Colon (tissue), 2 donors: ENCODE data around the gene ANGEL2.
"Not testable (repeated sequence)": the region's sequence is repeated elsewhere in the genome, so short reads cannot be mapped to it uniquely, and the experiment has no call there.

ENCODE experiments used
- FAIRE-seq: peaks from 2 replicates; lab custom pipeline; 2012; peaks lifted over from hg19 to GRCh38; lab: Jason Lieb, UNC
- donor health status: control.
- donor health status: control.

ANGEL2 gene, protein sequence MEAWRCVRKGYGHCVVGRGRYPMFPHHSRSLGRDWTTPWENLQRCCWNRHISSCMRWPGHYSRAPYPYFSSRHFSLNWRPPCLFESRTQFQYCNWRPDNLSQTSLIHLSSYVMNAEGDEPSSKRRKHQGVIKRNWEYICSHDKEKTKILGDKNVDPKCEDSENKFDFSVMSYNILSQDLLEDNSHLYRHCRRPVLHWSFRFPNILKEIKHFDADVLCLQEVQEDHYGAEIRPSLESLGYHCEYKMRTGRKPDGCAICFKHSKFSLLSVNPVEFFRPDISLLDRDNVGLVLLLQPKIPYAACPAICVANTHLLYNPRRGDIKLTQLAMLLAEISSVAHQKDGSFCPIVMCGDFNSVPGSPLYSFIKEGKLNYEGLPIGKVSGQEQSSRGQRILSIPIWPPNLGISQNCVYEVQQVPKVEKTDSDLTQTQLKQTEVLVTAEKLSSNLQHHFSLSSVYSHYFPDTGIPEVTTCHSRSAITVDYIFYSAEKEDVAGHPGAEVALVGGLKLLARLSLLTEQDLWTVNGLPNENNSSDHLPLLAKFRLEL

DNA sequence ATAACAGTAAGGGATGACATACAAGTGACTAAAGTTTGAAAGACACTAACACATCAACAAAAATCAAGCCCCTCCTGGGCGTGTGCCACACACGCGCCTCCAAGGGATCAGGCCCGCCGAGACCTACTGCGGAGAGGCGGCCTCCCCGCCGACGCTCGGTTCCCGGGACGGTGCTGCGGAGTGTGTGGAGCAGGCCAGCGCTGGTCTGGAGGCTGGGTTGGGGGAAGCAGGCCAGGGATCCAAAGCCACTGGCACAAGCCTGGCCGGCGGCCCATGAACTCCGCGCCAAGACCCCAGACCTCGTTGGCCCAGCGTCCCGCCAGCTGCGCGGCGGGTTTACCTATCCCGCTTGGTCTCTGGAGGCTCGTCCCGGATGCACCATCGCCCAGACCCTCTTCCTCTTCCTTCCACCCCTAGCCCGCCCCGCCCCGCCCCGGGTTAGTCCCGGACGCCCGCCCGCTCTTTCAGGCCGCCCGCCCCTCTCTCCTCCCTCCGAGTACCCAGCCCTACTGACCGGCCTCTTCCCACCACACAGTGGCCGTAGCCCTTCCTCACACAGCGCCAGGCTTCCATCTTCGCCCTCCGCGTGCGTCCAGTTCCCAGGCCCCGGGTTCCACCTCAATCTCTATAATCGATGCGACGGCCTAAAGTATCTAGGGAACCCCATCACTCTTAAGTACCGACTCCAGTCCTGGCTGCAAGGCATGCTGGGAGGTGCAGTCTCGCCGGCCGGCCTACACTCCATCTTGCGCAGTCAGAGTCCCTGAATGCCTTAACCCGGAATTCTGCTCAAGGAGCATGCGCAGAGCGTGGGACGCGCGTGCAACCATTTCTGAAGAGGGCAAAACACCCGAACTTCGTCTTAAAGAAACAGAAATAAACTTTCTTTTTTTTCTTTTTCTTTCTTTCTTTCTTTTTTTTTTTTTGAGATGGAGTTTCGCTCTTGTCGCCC lies at the start of gene ANGEL2:
TSS of gene ANGEL2 (minus strand) at position 769 of the 952 bp plus-strand sequence. CDS start at position 573, 196 bp downstream.
- FAIRE-seq: no peak

DNA sequence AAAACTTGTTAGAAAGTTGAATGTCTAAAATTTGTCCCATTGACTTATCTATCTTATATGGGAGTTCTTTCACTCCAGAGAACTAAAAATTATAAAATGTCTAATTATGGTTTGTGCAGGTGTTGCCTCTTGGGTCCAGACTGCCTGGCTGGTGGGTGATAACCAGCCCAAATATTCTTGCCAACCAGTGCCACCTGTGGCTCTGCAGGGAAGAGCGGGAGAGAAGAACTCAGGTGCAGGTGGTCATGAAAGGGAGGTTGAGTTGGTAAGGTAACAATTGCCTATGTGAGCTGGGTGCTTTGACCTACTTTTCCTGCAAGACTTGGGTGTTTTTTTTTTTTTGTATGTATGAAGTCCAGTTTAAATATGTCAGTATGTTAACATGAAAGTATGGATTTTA lies 45.6 kb upstream of the ANGEL2 start:
- FAIRE-seq: no peak

DNA sequence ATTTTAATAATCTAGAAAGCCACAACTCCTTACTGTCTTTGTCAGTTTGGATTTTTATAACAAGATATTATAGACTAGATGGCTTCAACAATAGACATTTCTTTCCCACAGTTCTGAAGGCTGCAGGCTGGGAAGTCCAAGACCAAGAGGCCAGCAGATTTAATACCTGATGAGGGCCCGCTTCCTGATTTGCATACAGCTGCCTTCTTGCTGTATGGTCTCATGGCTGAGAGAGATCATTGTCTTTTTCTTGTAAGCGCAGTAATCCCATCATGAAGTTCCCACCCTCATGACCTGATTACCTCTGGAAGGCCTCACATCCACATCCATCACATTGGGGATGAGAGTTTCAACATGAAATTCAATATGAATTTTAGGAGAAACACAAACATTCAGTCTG lies 45.2 kb upstream of the ANGEL2 start:
- FAIRE-seq: no peak

DNA sequence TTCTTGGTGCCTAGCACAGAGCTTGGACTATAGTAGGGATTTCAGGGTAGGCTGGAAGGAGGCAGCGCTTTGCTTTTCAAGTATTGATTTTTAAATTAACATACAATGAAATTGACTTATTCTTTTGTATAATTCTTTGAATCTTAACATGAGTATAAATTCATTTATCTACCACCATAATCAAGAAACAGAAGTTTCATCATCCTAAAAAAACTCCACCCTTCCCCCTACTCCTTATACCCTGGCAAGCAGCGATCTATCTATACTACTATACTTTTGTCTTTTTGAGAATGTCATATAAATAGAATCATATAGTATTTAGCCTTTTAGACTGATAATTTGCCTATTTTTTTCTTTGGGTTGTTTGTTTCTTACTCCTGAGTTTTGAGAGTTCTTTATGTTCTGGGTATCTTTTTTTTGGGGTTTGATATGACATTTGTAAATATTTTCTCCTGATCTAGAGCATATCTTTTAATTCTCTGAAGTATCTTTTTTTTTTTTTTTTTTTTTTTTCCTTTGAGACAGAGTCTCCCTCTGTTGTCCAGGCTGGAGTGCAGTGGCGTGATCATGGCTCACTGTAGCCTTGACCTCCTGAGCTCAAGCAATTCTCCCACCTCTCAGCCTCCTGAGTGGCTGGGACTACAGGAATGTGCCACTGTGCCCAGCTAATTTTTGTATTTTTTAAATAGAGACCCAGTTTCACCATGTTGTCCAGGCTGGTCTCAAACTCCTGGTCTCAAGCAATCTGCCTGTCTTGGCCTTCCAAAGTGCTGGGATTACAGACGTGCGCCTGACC lies 41.8 kb upstream of the ANGEL2 start:
- no peak for FAIRE-seq

DNA sequence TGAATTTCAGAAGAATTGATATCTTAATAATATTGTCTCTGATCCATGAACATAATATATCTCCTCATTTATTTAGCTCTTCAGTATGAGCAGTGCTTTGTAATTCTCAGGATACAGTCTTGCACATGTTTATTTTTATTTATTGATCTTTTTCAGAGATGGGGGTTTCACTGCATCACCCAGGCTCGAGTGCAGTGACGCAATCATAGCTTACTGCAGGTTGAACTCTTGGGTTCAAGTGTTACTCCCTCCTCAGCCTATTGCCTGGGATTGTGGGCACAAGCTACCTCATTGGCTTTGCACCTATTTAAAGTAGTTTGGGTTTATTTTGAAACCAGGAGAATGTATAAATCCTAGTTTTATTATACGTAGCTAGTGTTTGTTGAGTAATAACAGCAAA lies 40.1 kb upstream of the ANGEL2 start:
- no peak for FAIRE-seq

DNA sequence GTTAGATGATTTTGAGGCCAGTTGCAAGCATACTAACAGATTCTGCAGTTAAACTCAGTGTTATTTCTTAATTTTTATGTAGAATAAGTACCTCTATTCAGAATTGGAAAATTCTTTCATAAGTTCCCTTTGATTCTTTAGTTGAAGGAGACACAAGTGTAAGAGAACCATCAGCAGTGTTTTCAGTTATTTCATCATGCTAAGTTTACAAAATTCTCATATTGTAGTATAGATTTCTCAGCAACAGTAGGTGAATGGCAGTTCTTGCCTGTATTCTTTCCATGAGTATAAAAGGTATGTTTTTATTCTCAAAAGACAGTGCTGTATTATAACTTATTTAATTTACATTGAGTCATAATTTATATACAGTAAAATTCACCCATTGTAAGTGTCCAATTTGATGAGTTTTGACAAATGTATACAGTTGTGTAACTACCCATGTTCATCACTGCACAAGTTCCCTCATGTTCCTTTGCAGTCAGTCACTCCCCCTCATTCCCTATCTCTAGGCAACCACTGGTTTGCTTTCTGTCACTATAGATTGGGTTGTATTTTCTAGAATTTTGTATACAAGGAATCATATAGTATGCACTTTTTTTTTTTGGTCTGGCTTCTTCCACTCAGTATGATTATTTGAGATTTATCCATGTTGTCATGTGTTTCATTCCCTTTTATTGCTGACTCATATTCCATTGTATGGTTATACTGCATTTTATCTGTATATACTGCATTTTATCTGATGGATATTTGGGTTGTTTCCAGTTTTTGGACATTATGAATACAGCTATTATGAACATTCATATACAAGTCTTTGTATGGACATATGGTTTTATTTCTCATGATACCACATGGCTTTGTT lies 39.3 kb upstream of the ANGEL2 start:
- FAIRE-seq: no peak

DNA sequence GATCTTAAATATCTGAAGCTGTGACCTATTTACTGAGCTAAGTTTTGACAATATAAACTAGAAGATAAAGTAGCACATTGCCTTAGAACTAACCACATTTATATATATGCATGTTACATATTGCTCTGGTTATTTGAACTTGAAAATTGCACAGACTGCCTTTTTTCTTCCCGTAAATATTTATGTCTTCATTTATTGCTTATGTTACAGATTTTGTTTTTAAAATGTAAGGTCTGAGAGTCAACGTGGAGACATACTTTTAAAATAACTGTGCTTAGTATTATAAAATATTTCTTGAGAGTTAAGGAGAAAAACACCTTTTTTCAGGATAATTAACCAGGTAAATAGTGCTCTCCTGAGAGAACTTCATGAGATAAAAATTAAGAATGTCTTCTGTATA lies 38.5 kb upstream of the ANGEL2 start:
- no peak for FAIRE-seq

DNA sequence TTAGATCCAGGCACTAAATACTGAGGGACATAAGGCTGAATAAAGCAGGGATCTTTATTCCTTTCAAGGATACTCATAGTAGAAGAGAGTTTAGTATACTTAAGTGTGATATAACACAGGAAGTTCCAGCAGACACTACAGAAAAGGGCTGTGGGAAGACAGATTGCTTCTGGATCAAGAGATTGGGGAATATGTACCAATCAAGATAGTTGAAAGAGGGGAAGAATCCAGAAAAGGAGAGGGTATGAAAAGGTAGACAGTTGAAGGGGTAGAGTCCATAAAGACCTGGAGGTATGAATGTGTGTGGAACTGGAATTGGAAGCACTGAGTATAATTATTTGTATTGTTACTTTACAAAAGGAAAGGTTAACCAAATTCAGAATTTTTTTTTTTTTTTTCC lies 37.8 kb upstream of the ANGEL2 start:
- FAIRE-seq: no peak

DNA sequence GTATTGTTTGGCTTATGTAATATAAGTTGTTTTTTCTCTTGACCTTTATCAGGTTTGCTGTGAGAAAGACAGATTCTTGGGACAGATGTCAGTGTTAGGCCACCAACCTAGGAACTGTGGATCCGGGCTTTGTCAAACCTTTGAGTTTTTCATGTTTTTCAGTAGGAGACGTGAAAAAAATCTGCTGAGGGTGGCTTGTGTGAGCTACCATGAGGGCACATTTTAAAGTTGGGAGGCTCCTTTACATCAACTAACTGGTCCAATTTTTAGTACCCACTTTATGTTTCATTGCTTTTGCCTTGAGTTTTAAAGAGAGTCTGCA lies 36.2 kb upstream of the ANGEL2 start:
- FAIRE-seq: no peak

DNA sequence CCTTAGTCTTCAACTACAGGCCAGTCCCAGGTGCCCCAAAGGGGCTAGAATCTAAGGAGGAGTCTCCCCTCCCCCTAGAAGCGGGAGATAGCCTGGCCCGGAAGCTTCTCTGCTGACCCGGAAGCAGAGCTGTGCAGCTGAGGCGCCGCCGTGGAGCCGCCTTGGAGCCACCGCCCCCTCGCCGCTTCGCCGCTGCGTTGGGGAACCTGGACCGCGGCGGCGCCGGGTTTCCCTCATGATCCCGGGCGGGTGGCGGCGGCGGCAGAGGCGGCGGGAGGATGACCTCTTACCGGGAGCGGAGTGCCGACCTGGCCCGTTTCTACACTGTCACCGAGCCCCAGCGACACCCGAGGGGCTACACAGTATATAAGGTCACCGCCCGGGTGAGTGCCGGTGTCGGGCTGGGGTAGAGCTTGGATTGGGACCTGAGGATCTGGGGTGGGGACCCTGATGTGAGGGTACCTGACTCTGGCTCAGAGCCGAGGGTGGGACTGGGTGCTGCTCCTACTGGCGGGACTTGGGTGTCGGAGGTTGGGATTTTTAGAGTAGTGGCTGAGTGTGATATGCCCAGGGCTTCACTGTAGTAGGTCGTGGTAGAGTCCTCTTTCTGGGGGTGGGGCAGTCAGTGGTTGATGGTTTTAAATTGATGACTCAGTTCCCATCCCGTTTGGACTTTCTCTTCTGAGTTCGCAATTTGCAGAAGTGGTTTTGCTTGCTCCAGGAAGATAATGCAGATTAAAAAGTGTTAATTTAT lies 35.6 kb upstream of the ANGEL2 start, which contains the start of gene RPS6KC1:
TSS of gene RPS6KC1 (plus strand) at position 115 of the 754 bp plus-strand sequence. CDS start at position 279, 164 bp downstream.
- FAIRE-seq: no peak

DNA sequence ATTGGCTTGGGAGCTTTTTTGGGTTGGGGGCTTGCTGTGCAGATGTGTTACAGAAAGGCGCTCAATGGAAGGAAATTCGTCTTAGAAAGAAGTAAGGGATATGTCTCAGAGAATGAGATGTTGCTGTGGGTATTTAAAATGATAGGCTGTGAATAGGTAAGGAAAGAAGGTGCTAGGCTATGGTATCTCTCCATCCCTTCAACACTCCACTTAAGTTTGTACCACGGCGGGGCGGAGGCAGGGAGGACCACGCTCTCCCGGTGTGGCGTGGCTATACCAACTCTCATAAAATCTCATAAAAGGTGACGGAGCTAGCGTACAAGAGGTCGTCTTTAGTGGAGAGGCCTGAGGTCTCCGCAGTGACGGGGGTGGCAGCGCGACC lies 35.1 kb upstream of the ANGEL2 start:
- FAIRE-seq: no peak

DNA sequence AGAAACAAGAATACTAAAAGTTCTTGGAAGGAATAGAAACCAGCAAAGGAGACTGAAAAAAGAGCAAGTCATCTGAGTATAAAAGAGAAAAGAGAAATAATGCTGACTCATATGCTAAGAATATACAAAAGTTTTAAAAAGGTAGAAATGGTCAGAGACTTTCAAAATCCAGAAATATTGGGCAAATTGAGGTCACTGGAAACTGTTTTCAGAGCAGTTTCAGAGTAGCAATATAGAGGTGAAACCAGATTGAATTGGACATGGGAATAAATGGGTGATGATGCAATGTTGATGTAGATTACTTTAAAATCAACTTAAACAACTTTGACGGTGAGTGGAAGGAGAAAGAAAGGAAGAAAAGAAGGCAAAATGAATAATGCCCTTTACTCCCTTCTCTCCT lies 33.6 kb upstream of the ANGEL2 start:
- FAIRE-seq: no peak

DNA sequence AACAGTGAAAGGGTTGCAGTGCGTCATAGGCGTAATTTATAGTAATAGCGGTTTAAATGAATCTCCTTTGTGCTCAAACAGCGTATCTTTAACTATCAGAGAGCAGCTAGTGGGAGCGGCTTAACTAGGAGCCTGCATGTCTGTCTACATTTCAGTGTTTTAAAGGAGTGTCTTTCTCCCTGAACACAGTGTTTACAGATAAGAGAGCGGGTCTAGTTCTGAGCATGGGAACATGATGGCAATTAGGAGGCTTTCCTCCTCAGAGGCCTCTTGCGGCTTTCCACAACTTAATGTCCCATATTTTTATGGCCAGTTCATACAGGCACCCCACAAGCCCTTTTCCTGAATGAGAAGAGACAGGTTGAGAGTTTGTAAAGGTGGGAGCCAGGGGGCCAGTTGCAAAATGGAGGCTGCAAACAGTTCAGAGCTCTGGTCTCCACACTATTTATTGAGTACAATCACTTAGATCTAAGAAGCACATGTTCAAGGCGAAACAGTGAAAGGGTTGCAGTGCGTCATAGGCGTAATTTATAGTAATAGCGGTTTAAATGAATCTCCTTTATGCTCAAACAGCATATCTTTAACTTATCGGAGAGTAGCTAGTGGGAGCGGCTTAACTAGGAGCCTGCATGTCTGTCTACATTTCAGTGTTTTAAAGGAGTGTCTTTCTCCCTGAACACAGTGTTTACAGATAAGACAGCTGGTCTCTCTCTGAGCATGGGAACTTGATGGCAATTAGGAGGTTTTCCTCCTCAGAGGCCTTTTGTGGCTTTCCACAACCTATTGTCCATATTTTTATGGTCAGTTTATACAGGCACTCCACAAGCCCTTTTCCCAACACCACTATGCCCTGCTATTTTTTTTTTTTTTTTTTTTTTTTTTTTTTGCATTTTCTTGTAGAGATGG lies 29.9 kb upstream of the ANGEL2 start:
- FAIRE-seq: not testable (repeated sequence)

DNA sequence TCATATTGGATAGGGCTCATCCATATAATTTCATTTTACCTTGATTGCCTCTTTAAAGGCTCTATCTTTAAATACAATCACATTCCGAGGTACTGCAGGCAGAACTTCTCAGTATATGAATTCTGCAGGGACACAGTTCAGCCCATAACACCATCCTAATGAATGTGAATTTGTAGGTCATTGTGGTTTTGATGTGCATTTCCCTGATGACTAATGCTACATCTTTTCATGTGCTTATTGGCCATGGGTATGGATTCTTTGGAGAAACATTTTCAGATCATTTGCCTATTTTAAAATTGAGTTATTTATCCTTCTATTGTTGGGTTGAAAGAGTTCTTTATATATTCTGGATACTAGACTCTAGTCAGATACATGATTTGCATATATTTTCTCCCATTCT lies 25.8 kb upstream of the ANGEL2 start:
- FAIRE-seq: no peak

DNA sequence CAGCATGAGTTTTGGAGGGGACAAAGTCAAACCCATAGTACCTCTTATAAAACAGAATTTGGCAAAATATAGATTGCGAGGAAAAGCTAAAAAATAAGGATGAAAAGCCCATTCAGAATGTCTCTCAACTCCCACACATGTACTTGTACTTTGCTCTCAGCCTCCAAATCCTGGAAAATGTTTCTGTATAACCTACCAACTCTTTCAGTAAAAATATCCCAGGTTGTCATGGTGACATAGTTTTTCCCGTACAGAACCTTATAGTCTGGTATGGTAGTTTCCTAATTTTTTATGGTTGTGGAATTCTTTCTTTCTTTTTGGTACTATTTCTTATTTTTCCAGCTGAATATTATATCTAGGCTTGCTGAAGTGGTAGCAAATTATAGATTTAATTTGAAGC lies 19.9 kb upstream of the ANGEL2 start:
- no peak for FAIRE-seq

DNA sequence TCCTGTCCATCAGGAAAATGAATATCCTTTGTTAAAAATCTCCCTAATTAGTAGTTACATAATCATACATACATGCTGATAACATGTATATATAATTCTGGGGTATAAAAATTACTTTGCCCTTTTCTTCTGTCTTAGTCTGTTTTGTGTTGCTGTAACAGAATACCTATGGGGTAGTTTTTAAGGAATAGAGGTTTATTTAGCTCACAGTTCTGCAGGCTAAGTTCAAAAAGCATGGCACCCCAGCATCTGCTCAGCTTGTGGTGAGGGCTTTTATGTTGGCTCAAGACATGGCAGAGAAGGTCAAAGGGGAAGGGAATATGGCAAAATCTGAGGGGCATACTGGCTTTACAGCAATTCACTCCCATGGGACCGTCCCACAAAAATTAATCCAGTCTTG lies 19.0 kb upstream of the ANGEL2 start:
- FAIRE-seq: no peak

DNA sequence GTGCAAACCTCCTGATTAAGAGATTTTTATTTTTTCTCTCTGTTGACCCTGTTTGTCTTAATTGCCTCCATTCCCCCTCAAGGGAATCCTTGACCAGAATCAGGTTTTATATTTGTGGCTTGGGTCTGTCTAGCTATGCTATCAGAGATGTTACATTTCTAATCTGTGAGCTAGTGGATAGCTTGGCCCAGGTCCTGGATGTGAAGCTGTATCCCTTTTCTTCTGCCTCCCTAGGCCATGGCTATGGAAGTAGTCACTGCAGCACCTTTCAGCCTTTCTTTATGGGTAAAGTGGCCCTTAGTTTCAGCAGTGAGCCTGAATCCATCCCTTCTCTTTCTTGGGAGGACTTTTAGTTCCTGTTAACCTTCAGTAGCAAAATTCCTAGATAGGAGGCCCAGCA lies 17.0 kb upstream of the ANGEL2 start:
- no peak for FAIRE-seq

DNA sequence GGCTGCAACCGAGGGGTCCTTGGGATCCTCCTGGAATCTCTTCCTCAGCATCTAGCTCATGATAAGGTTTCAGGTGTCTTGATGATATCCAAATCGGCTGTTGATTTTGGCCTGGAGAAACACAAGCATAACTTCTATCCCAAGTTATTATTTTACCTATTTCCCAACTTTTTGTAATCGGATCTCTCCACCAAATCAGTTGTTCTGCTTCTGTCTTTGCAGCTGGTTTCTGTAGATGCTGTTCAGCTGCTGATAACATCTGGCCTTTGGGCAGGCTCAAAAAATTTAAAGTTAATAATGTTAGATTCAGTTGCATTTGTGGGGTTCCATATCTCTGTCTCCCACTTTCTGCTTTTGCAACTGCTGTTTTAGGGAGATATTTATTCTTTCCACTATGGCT lies 11.4 kb upstream of the ANGEL2 start:
- not testable (repeated sequence) for FAIRE-seq

DNA sequence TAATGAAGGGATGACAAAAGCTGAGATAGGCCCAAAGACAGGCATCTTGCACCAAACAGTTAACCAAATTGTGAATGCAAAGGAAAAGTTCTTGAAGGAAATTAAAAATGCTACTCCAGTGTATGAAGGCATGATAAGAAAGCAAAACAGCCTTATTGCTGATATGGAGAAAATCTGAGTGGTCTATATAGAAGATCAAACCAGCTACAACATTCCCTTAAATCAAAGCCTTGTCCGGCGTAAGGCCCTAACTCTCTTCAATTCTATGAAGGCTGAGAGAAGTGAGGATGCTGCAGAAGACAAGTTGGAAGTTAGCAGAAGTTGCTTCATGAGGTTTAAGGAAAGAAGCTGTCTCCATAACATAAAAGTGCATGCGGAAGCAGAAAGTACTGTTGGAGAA lies 4.3 kb upstream of the ANGEL2 start:
- no peak for FAIRE-seq
